MG63 (cell line): ENCODE results near the gene CRTAC1. TPM values are rescaled to one million over a fixed set of nuclear protein-coding genes. Genes with fewer than 3 reads are reported as not detected.

ENCODE experiments used
- DNase-seq: peaks from one replicate; pipeline ENCODE4 v3.0.0-alpha.2; 2020
- H3K27me3 ChIP-seq: fragments of 250-450 bp; sonication (Bioruptor Pico); 2 replicates; pipeline ENCODE4 v1.5.1; 2020; ENCODE audit warnings: mild to moderate bottlenecking, moderate library complexity
- H3K36me3 ChIP-seq: fragments of 250-450 bp; sonication (Bioruptor Pico); 2 replicates; pipeline ENCODE4 v1.5.1; 2020; ENCODE audit warnings: mild to moderate bottlenecking, moderate library complexity
- H3K4me3 ChIP-seq: fragments of 250-450 bp; sonication (Bioruptor Pico); 2 replicates; pipeline ENCODE4 v1.5.1; 2020; ENCODE audit warnings: mild to moderate bottlenecking, moderate library complexity
- H3K9me3 ChIP-seq: fragments of 250-450 bp; sonication (Bioruptor Pico); 2 replicates; pipeline ENCODE4 v1.5.1; 2020; ENCODE audit warnings: mild to moderate bottlenecking, moderate library complexity
- total RNA-seq: library from RNA; depleted of rRNA; stranded (reverse); fragments of >200 nt; shearing (Covaris generic); gene quantifications from 2 replicates; pipeline ENCODE4 v1.2.3, GENCODE V29; 2014; ENCODE audit warnings: low replicate concordance

The CRTAC1 gene
- total RNA-seq, 1 experiment from 2014 or later, result not detected

DNA sequence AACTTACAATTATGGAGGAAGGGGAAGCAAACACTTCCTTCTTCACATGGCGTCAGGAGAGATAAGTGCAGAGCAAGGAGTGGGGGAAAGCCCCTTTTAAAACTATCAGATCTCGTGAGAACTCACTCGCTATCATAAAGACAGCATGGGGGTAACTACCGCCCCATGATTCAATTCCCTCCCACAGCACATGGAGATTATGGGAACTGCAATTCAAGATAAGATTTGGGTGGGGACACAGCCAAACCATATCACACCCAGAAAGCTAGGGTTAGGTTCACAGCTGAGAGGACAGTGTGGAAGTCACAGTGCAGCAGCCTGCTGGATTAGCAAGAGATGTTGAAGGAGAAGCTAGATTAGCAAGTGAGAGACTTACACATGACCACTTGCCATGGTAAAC is 81.6 kb downstream of the CRTAC1 start:
- no peak overlapping the region for H3K4me3 ChIP-seq
- H3K36me3 ChIP-seq, result no peaks in the 10 kb centered on the region
- H3K9me3 ChIP-seq, result no peaks in the 10 kb centered on the region
- DNase-seq, result no peak
- no peaks in the 10 kb centered on the region for H3K27me3 ChIP-seq

- H3K9me3 ChIP-seq, result no peaks in the 10 kb centered on the region
- no peak for DNase-seq
- no peak overlapping the region for H3K4me3 ChIP-seq
- no peaks in the 10 kb centered on the region; the same call in 1 of the 2 replicates for H3K27me3 ChIP-seq
- no peaks in the 10 kb centered on the region for H3K36me3 ChIP-seq
These were observed 85.6 kb downstream of the CRTAC1 start for GRCh38 chr10:97944772-97945171.

GRCh38 chr10:97943294-97943693 is 87.1 kb downstream of the CRTAC1 start:
- H3K9me3 ChIP-seq, result no peaks in the 10 kb centered on the region
- H3K27me3 ChIP-seq, result no peaks in the 10 kb centered on the region; the same call in 1 of the 2 replicates
- H3K36me3 ChIP-seq, result no peaks in the 10 kb centered on the region
- H3K4me3 ChIP-seq, result no peak overlapping the region
- no peak for DNase-seq

DNA sequence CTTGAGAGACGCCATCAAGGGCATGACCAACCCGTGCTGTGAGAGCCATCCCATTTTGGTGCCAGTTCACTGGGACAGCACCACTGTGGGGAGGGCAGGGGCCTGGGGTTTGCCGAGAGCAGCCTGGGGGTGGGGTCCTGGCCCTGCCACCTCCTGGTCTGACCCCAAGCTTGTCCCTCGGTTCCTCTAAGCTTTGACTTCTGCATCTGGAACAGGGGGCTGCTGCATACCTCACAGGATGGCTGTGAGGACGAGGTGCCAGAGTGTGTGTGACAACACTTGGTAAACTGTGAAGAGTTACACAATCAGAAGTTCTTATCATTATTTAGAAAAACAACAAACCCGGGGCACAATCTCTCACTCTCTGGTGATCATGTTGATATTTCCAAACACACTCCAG is 89.9 kb downstream of the CRTAC1 start:
- H3K4me3 ChIP-seq, result no peak overlapping the region
- H3K27me3 ChIP-seq, result no peaks in the 10 kb centered on the region; the same call in 1 of the 2 replicates
- no peaks in the 10 kb centered on the region for H3K36me3 ChIP-seq
- H3K9me3 ChIP-seq, result no peaks in the 10 kb centered on the region
- no peak for DNase-seq

GRCh38 chr10:97939446-97939990 is 90.9 kb downstream of the CRTAC1 start:
- no peak for DNase-seq
- Histone ChIP-seq H3K9me3 (no peaks in the 10 kb centered on the region), H3K27me3 (no peaks in the 10 kb centered on the region; the same call in 1 of the 2 replicates), H3K36me3 (no peaks in the 10 kb centered on the region), H3K4me3 (no peak overlapping the region)

DNA sequence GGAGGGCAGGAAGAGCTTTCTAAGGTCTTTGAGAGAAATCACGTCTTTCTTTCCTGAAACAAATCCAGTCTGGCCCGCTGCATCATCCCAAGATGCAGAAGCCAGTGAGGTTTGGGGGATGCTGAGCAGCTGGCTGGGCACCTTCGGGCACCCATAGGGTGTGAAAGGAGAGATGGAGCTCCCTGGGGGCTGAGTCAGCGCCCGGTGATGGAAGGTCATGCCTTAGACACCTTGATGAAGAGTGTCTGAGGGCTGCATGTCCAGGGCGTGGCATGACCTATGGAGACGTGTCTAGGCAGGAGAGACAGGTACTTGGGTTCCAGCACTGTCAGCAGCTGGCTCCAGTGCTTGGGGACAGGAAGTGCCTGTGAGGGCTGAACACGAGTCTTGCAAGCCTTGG is 92.5 kb downstream of the CRTAC1 start:
- DNase-seq, result no peak
- no peaks in the 10 kb centered on the region; the same call in 1 of the 2 replicates for H3K27me3 ChIP-seq
- no peak overlapping the region for H3K4me3 ChIP-seq
- H3K9me3 ChIP-seq, result no peaks in the 10 kb centered on the region
- no peaks in the 10 kb centered on the region for H3K36me3 ChIP-seq

DNA sequence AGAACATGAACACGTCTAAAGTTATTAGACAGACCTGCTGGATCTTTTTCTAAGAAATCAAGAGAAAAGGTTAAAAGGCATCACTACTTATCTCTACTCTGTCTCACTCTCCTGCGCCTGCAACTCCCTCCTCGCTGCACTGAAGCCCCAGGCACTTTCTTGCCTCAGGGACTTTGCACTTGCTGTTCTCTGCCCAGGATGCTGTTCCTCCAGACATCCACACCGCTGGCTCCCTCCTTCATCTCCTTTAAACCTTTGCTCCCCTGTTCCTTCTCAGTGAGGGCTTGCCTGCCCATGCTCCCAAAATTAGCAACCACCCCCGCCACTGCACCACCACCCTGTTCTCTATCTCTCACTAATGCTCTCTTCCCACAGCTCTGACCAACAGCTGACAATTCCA is 93.4 kb downstream of the CRTAC1 start:
- Histone ChIP-seq H3K36me3 (no peaks in the 10 kb centered on the region), H3K4me3 (no peak overlapping the region), H3K27me3 (no peaks in the 10 kb centered on the region; the same call in 1 of the 2 replicates), H3K9me3 (no peaks in the 10 kb centered on the region)
- no peak for DNase-seq

DNA sequence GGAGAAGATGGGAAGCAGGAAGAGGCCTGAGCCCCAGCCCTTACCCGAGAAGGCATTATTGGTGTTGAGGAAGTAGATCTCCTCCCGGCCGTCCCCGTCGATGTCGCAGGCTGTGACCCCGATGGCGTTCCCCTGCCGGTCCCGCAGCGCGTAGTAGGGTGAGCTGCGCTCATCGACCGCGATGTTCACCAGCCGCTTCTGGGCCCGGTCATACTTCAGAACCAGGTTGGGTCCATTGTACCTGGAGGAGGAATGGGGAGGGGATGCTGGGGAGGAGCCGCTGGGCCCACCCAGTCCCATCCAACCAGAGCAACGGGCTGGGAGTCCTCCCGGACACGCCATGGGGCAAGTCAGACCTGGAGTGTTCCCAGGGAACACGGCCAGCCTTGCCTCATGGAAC is 94.3 kb downstream of the CRTAC1 start:
- no peaks in the 10 kb centered on the region for H3K36me3 ChIP-seq
- H3K27me3 ChIP-seq, result no peaks in the 10 kb centered on the region; the same call in 1 of the 2 replicates
- no peak for DNase-seq
- H3K9me3 ChIP-seq, result no peaks in the 10 kb centered on the region
- no peak overlapping the region for H3K4me3 ChIP-seq

GRCh38 chr10:97932932-97933530 is 97.4 kb downstream of the CRTAC1 start:
- Histone ChIP-seq H3K9me3 (no peaks in the 10 kb centered on the region), H3K27me3 (no peaks in the 10 kb centered on the region), H3K36me3 (no peaks in the 10 kb centered on the region), H3K4me3 (no peak overlapping the region)
- DNase-seq, result no peak

- no peak for DNase-seq
- H3K27me3 ChIP-seq, result no peaks in the 10 kb centered on the region
- H3K4me3 ChIP-seq, result no peak overlapping the region
- H3K36me3 ChIP-seq, result no peaks in the 10 kb centered on the region
- no peaks in the 10 kb centered on the region for H3K9me3 ChIP-seq
These were observed 99.4 kb downstream of the CRTAC1 start for GRCh38 chr10:97931041-97931440.

- H3K27me3 ChIP-seq, result no peaks in the 10 kb centered on the region
- DNase-seq, result no peak
- no peaks in the 10 kb centered on the region for H3K36me3 ChIP-seq
- H3K4me3 ChIP-seq, result no peak overlapping the region
- H3K9me3 ChIP-seq, result no peaks in the 10 kb centered on the region
These were observed 101.5 kb downstream of the CRTAC1 start for GRCh38 chr10:97928897-97929296.

- DNase-seq, result no peak
- H3K27me3 ChIP-seq, result no peaks in the 10 kb centered on the region
These were observed 102.8 kb downstream of the CRTAC1 start for GRCh38 chr10:97927622-97928021.

GRCh38 chr10:97926055-97926454 is 104.4 kb downstream of the CRTAC1 start:
- H3K4me3 ChIP-seq, result no peak overlapping the region
- no peaks in the 10 kb centered on the region for H3K36me3 ChIP-seq
- DNase-seq, result no peak
- H3K27me3 ChIP-seq, result no peaks in the 10 kb centered on the region
- no peaks in the 10 kb centered on the region for H3K9me3 ChIP-seq

More at GRCh38 chr10:97927622-97928021, 102.8 kb downstream of the CRTAC1 start:
- no peak overlapping the region for H3K4me3 ChIP-seq
- H3K36me3 ChIP-seq, result no peaks in the 10 kb centered on the region
- H3K9me3 ChIP-seq, result no peaks in the 10 kb centered on the region

- Histone ChIP-seq H3K9me3 (no peaks in the 10 kb centered on the region), H3K36me3 (no peaks in the 10 kb centered on the region), H3K27me3 (no peaks in the 10 kb centered on the region), H3K4me3 (no peak overlapping the region)
- DNase-seq, result no peak
These were observed 105.0 kb downstream of the CRTAC1 start for GRCh38 chr10:97925308-97925938.

- Histone ChIP-seq H3K27me3 (no peaks in the 10 kb centered on the region), H3K9me3 (no peaks in the 10 kb centered on the region), H3K36me3 (no peaks in the 10 kb centered on the region), H3K4me3 (no peak overlapping the region)
- no peak for DNase-seq
These were observed 105.7 kb downstream of the CRTAC1 start for GRCh38 chr10:97924678-97925077.

DNA sequence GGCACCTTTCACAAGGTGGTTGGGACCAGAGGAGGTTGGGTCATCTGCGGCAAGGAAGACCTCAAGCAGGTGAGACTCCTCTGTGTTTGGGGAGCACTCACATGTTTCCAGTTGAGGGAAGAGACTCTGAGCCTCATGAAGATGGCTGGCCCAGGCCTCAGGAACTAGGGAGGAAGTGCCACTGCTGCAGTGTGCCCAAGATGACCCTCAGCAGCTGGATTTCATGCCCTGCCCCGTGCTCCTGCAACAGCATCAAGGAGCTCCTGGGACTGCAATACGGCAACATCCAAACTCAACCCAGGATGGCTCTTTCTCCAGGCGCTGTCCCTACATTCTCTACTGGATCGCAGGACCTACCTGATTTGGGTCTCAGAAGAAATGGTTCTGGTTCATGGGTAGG is 106.9 kb downstream of the CRTAC1 start:
- Histone ChIP-seq H3K27me3 (no peaks in the 10 kb centered on the region), H3K4me3 (no peak overlapping the region), H3K9me3 (no peaks in the 10 kb centered on the region), H3K36me3 (no peaks in the 10 kb centered on the region)
- DNase-seq, result no peak

- no peaks in the 10 kb centered on the region for H3K36me3 ChIP-seq
- H3K4me3 ChIP-seq, result no peak overlapping the region
- H3K27me3 ChIP-seq, result no peaks in the 10 kb centered on the region
- no peaks in the 10 kb centered on the region for H3K9me3 ChIP-seq
- DNase-seq, result no peak
These were observed 107.4 kb downstream of the CRTAC1 start for GRCh38 chr10:97923057-97923456.
